D721Med (cell line): ENCODE measurements around the gene MRPS27.

Source experiments
- DNase-seq: peaks from one replicate; pipeline ENCODE4 v3.0.0; 2011; ENCODE audit warnings: low spot score; ENCODE audit not compliant: insufficient read length
- FAIRE-seq: peaks from 2 replicates; lab custom pipeline; 2011; peaks lifted over from hg19 to GRCh38; lab: Jason Lieb, UNC
- TF ChIP-seq, protein P1 (sequence below): IDR thresholded peaks from 2 replicates; pipeline ENCODE4 v1.5.1; 2012; ENCODE audit warnings: mild to moderate bottlenecking, control low read depth; ENCODE audit not compliant: insufficient read depth; ENCODE audit errors: missing control alignments

Gene MRPS27

DNA sequence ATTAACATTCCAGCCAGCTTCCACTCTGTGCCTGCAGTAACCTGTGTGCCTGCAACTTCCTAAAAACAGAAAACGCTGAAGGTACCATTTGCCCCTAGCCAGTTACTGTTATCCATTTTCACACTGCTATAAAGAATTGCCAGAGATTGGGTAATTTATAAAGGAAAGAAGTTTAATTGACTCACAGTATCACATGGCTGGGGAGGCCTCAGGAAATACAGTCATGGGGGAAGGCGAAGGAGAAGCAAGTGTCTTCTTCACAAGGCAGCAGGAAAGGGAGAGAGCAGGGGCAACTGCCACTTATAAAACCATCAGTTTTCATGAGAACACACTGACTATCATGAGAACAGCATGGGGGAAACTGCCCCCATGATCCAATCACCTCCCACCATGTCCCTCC lies 31.3 kb upstream of the MRPS27 start:
- FAIRE-seq (no peak), DNase-seq (no peak)
- TF ChIP-seq, protein P1, sequence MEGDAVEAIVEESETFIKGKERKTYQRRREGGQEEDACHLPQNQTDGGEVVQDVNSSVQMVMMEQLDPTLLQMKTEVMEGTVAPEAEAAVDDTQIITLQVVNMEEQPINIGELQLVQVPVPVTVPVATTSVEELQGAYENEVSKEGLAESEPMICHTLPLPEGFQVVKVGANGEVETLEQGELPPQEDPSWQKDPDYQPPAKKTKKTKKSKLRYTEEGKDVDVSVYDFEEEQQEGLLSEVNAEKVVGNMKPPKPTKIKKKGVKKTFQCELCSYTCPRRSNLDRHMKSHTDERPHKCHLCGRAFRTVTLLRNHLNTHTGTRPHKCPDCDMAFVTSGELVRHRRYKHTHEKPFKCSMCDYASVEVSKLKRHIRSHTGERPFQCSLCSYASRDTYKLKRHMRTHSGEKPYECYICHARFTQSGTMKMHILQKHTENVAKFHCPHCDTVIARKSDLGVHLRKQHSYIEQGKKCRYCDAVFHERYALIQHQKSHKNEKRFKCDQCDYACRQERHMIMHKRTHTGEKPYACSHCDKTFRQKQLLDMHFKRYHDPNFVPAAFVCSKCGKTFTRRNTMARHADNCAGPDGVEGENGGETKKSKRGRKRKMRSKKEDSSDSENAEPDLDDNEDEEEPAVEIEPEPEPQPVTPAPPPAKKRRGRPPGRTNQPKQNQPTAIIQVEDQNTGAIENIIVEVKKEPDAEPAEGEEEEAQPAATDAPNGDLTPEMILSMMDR: no peak

DNA sequence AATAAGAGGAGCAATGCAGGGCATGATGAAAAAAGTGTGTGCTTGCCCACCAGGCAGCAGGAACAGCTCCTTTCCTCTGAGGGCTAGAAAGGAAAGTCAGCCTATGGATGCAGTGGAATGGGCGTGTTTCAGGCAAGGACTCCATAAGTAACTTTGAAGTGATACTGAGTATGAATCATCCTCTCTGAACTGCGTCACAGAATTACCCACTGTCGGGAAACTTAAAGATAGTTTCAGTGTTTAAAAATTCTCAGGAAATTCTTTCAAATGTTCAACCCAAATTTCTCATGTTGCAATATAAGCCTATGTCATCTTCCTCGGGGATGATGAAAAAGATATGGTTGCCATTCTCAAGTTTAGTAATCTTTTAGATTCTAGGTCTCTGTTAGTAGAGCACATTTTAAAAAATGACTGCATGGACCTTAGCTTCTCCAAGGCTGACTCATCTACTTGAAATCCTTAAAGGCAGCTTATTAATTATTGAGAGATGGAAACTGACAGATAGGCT lies 27.8 kb upstream of the MRPS27 start:
- DNase-seq (no peak), FAIRE-seq (no peak)
- TF ChIP-seq, protein P1: no peak

DNA sequence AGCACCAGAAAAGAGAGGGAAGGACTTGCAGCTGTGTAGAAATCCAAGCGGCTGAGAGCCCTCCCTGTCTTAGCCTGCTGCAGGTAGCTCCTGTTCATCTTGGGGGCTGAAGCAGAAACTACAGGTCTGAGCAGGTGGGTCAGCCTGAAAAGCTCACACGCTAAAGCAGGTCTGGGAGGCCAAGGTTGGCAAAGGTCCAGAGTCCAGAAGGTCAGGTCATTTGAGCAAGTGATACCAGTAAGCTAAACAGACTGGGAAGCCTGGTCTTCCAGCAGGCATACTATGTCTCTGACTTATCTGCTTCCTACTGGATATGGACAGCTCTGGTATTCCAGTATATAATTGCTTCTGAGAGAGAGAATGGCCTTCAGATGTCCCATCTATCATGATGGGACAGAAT lies 26.4 kb upstream of the MRPS27 start:
- TF ChIP-seq, protein P1: no peak
- DNase-seq (no peak), FAIRE-seq (no peak)

DNA sequence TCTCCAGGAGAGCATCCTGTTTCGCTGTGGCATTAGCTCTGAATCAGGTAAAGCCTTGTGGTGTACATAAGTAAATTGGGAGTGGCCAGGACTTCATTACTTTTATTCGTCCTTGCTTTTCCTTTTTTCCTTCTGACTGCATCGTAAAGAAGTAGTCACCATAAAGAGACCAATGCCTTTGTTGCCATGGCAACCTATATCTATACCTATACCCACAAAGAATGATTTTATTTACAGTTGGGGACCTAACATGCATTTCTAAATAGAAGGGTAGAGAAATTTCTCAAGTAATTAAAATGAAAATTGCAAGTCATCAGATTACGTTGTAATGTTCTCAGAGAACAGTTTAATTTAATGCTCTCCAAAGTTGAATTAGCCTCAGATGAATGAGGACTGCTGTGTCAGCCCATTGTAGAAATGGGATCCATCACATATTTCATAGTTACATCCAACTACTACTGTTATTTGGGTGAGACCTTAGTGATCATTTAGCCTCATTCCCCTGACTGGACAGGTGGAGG lies 18.7 kb upstream of the MRPS27 start:
- DNase-seq (no peak), FAIRE-seq (no peak)
- TF ChIP-seq, protein P1: no peak

DNA sequence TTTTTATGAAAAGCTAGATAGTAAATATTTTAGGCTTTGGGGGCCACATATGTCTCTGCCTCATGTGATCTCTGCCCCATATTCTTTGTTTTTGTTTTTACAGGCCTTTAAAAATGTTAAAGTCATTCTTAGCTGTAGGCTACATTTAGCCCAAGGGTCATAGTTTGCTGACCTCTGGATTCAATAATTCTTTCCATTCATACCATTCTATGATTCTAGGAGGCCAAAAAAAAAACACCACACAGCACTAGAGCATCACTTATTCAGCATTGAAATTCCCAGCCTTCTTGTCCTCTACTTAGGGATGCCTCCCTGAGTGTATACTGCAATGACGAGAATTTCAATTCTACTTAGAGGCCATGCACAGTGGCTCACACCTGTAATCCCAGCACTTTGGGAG lies 17.1 kb upstream of the MRPS27 start:
- DNase-seq: no peak
- TF ChIP-seq, protein P1: no peak
- FAIRE-seq: no peak

DNA sequence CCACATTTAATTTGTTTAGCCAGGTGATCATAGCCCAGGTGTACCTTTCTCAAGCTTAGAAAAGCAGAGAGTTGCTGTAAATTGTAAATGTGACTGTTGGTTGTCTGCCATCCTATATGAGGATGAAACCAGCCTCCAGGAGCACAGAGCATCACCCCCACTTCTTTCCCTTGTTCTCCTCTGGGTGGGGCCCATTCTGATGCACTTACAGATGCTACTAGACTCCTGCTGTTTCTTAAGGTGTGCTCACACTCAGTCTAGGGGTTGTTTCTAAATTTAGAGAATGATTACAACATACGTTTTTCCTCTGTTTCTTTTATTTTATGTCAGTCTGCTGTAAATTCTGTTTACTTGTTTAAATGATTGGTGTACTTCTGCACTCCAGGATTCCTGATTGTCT lies 10.7 kb upstream of the MRPS27 start:
- no peak for FAIRE-seq
- no peak for DNase-seq
- TF ChIP-seq, protein P1: no peak

DNA sequence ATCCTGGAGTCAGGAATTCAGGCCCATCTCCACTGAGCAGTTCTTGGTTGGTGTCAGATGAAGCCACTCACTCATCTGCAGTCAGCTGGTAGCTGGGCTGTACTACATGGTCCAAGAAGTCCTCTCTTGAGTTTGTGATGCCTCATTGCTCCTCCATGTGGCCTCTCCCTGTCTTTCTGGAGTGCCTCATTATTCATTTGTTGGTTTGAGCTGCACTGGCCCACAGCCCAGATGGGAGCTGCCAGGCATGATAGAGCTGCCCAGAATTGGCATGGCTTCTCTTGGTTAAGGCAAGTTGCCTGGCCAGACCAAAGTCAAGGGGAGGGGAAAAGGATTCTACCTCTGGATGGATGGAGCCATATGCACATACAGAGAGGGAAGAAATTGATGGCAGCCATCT lies 8.1 kb upstream of the MRPS27 start:
- TF ChIP-seq, protein P1: no peak
- FAIRE-seq (no peak), DNase-seq (no peak)
